GM12878 (cell line): ENCODE results near the gene PXMP2. TPM values are rescaled to one million over a fixed set of nuclear protein-coding genes. Genes with fewer than 3 reads are reported as not detected.

Experiments
- BMI1 ChIP-seq: fragments of 450-650 bp; IDR thresholded peaks from 2 replicates; pipeline ENCODE4 v1.6.1; 2016; ENCODE audit warnings: mild to moderate bottlenecking, moderate library complexity, borderline replicate concordance
- HDAC2 ChIP-seq: fragments of 200-600 bp; sonication (generic); IDR thresholded peaks from 2 replicates; pipeline ENCODE4 v1.6.1; 2017
- HDAC6 ChIP-seq: fragments of 200-600 bp; sonication (generic); IDR thresholded peaks from one replicate; pipeline ENCODE4 v1.8.0; 2017; ENCODE audit warnings: antibody characterized with exemption; ENCODE audit not compliant: unreplicated experiment
- MEF2B ChIP-seq: fragments of 450-650 bp; IDR thresholded peaks from 2 replicates; pipeline ENCODE4 v1.6.1; 2018; ENCODE audit warnings: mild to moderate bottlenecking, moderate library complexity; ENCODE audit not compliant: partially characterized antibody, poor library complexity, severe bottlenecking
- NFXL1 ChIP-seq: fragments of 450-650 bp; IDR thresholded peaks from 2 replicates; pipeline ENCODE4 v1.6.1; 2017; ENCODE audit warnings: antibody characterized with exemption, mild to moderate bottlenecking, borderline replicate concordance
- NFYB ChIP-seq: IDR thresholded peaks from 2 replicates; pipeline ENCODE4 v1.6.1; 2011; ENCODE audit warnings: low read depth, mild to moderate bottlenecking, low read length, improper control_type of control experiment, moderate library complexity; ENCODE audit not compliant: insufficient read depth
- NKRF ChIP-seq: fragments of 450-650 bp; conservative IDR thresholded peaks from 2 replicates; pipeline ENCODE4 v1.6.1; 2017; ENCODE audit warnings: mild to moderate bottlenecking, moderate library complexity
- POLR2AphosphoS5 ChIP-seq: IDR thresholded peaks from 2 replicates; pipeline ENCODE4 v1.6.1; 2011; ENCODE audit warnings: mild to moderate bottlenecking, low read length, inconsistent platforms
- RAD51 ChIP-seq: fragments of 450-650 bp; IDR thresholded peaks from 2 replicates; pipeline ENCODE4 v1.6.1; 2016; ENCODE audit warnings: moderate library complexity, mild to moderate bottlenecking, inconsistent platforms
- TCF3 ChIP-seq: IDR thresholded peaks from 2 replicates; pipeline ENCODE4 v1.6.1; 2012; ENCODE audit warnings: low read depth, mild to moderate bottlenecking, low read length, borderline replicate concordance; ENCODE audit not compliant: insufficient read depth
- USF1 ChIP-seq: IDR thresholded peaks from 2 replicates; pipeline ENCODE4 v1.6.1; 2011; ENCODE audit warnings: borderline replicate concordance, low read depth, mild to moderate bottlenecking, moderate library complexity, mixed read lengths, low read length; ENCODE audit not compliant: insufficient read depth; ENCODE audit errors: extremely low read length
- ZNF592 ChIP-seq: fragments of 450-650 bp; IDR thresholded peaks from 2 replicates; pipeline ENCODE4 v1.6.1; 2017; ENCODE audit warnings: mild to moderate bottlenecking, moderate library complexity
- polyA plus RNA-seq, 11 experiments: library from polyadenylated mRNA; depleted of rRNA in 4 of 11; unstranded in 6 of 11; stranded (reverse) in 5 of 11; fragments of >200 nt; fragmentation: Nextera tagmentation in 4 of 11; fragmentation: Illumina TruSeq in 1 of 11; extraction: Ambion mirVana in 4 of 11; extraction: Trizol in 1 of 11; gene quantifications; 1 replicate in 1 of 11; 2 replicates in 10 of 11; pipeline versions ENCODE4 v1.2.1 to v1.2.3, GENCODE V29; 2011 to 2016; ENCODE audit warnings: inconsistent platforms in 2 of 11, missing spikeins in 2 of 11, low read depth in 1 of 11
- total RNA-seq, 4 experiments: library from RNA; depleted of rRNA in 3 of 4; stranded (reverse); fragments of >200 nt in 3 of 4; fragmentation: Illumina TruSeq in 1 of 4; extraction: Trizol in 1 of 4; gene quantifications; 2 replicates each; pipeline versions ENCODE4 v1.2.1 to v1.2.3, GENCODE V29; 2013 to 2021
- TF ChIP-seq, protein P1 (sequence below): fragments of 450-650 bp; IDR thresholded peaks from 2 replicates; pipeline ENCODE4 v1.6.1; 2014; ENCODE audit warnings: mild to moderate bottlenecking
- TF ChIP-seq, protein P2 (sequence below): fragments of 150-350 bp; IDR thresholded peaks from 2 replicates; pipeline ENCODE4 v1.6.1; 2014; ENCODE audit warnings: mild to moderate bottlenecking, low read depth, low read length
- TF ChIP-seq, protein P3 (sequence below): IDR thresholded peaks from 2 replicates; pipeline ENCODE4 v1.6.1; 2011; ENCODE audit warnings: borderline replicate concordance, low read depth, mild to moderate bottlenecking, moderate library complexity, low read length; ENCODE audit not compliant: insufficient read depth, poor library complexity, severe bottlenecking

The PXMP2 gene
- total and polyA plus RNA-seq, 10 of the 15 experiments (the other 5 are each of a cell fraction or from before 2014, with no cell fraction given) = 4.0 to 97.8 (median 42.0) TPM

GRCh38 chr12:132710405-132711079, 23.2 kb downstream of the PXMP2 start, which contains the start of gene PGAM5 (continued):
- TF ChIP-seq ZNF592 (no peak), NKRF (peak; percentile 93), RAD51 (no peak), NFYB (no peak), USF1 (no peak), BMI1 (no peak), NFXL1 (0 out of 2 replicates have a peak, but pooled peaks have one; percentile 32), HDAC6 (no peak), POLR2AphosphoS5 (peak; percentile 90), TCF3 (peak; percentile 89), HDAC2 (no peak), MEF2B (peak; percentile 14)
- TF ChIP-seq, protein P1, sequence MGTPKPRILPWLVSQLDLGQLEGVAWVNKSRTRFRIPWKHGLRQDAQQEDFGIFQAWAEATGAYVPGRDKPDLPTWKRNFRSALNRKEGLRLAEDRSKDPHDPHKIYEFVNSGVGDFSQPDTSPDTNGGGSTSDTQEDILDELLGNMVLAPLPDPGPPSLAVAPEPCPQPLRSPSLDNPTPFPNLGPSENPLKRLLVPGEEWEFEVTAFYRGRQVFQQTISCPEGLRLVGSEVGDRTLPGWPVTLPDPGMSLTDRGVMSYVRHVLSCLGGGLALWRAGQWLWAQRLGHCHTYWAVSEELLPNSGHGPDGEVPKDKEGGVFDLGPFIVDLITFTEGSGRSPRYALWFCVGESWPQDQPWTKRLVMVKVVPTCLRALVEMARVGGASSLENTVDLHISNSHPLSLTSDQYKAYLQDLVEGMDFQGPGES = no peak
- TF ChIP-seq, protein P2, sequence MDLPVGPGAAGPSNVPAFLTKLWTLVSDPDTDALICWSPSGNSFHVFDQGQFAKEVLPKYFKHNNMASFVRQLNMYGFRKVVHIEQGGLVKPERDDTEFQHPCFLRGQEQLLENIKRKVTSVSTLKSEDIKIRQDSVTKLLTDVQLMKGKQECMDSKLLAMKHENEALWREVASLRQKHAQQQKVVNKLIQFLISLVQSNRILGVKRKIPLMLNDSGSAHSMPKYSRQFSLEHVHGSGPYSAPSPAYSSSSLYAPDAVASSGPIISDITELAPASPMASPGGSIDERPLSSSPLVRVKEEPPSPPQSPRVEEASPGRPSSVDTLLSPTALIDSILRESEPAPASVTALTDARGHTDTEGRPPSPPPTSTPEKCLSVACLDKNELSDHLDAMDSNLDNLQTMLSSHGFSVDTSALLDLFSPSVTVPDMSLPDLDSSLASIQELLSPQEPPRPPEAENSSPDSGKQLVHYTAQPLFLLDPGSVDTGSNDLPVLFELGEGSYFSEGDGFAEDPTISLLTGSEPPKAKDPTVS = peak; percentile 96
- TF ChIP-seq, protein P3, sequence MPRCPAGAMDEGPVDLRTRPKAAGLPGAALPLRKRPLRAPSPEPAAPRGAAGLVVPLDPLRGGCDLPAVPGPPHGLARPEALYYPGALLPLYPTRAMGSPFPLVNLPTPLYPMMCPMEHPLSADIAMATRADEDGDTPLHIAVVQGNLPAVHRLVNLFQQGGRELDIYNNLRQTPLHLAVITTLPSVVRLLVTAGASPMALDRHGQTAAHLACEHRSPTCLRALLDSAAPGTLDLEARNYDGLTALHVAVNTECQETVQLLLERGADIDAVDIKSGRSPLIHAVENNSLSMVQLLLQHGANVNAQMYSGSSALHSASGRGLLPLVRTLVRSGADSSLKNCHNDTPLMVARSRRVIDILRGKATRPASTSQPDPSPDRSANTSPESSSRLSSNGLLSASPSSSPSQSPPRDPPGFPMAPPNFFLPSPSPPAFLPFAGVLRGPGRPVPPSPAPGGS = peak; percentile 69
